AG09309 (cell line): Measurements from ENCODE around the gene SPPL2B.

Experiments used
- DNase-seq: peaks from one replicate; pipeline ENCODE4 v3.0.0-alpha.2; 2010; ENCODE audit warnings: low read depth
- H3K4me3 ChIP-seq: 2 replicates; pipeline ENCODE4 v1.5.1; 2011; ENCODE audit warnings: mild to moderate bottlenecking, low read depth, low read length, moderate library complexity; ENCODE audit not compliant: control insufficient read depth
- CTCF ChIP-seq: IDR thresholded peaks from 2 replicates; pipeline ENCODE4 v1.5.1; 2011; ENCODE audit warnings: mild to moderate bottlenecking, low read depth, low read length, inconsistent platforms; ENCODE audit not compliant: insufficient read depth, control insufficient read depth; ENCODE audit errors: missing control alignments

The SPPL2B gene

GRCh38 chr19:2333807-2334211 lies 5.3 kb downstream of the SPPL2B start:
- no peak for TF ChIP-seq CTCF
- no peak for DNase-seq
- H3K4me3 ChIP-seq: no peak overlapping the region

- DNase-seq: no peak
- H3K4me3 ChIP-seq: no peak overlapping the region
- TF ChIP-seq CTCF: no peak
Measured at GRCh38 chr19:2334426-2334825, 5.9 kb downstream of the SPPL2B start.

GRCh38 chr19:2334986-2335846 lies 6.7 kb downstream of the SPPL2B start:
- H3K4me3 ChIP-seq: no peak overlapping the region
- no peak for DNase-seq
- no peak for TF ChIP-seq CTCF

- no peak overlapping the region for H3K4me3 ChIP-seq
- no peak for TF ChIP-seq CTCF
- DNase-seq: no peak
Measured at GRCh38 chr19:2335848-2336247, 7.4 kb downstream of the SPPL2B start.

GRCh38 chr19:2336528-2337328 lies 8.2 kb downstream of the SPPL2B start:
- no peak for DNase-seq
- no peak overlapping the region for H3K4me3 ChIP-seq
- no peak for TF ChIP-seq CTCF

GRCh38 chr19:2337329-2337707 lies 8.8 kb downstream of the SPPL2B start:
- no peak overlapping the region for H3K4me3 ChIP-seq
- DNase-seq: no peak
- TF ChIP-seq CTCF: no peak
